HepG2 (cell line): Measurements from ENCODE around the gene MAN1C1. TPM values are rescaled to one million over a fixed set of nuclear protein-coding genes. Genes with fewer than 3 reads are reported as not detected.

Experiments used
- ATAC-seq: fragments of 200-7000 bp; cut with Tn5 transposase; 3 replicates; pipeline ENCODE4 v1.9.1; 2020; ENCODE audit warnings: mild to moderate bottlenecking, moderate library complexity
- BruUV-seq: library from RNA; stranded (reverse); fragments of 400-500 nt; replicated peaks from 2 replicates; lab custom pipeline; 2021; lab: Mats Ljungman, UMichigan
- CTCF ChIA-PET: fragments of 300-600 bp; formaldehyde crosslinking; extraction: SDS; loops from one replicate; lab custom pipeline; 2021; ENCODE audit warnings: low total read pairs, inconsistent platforms, low intra/inter-chr PET ratio; lab: Yijun Ruan, JAX
- POLR2A ChIA-PET: fragments of 350-600 bp; sonication (Branson Sonifier 250); formaldehyde crosslinking; loops from one replicate; lab custom pipeline; 2020; ENCODE audit warnings: antibody characterized with exemption, inconsistent platforms; lab: Yijun Ruan, JAX
- DNase-seq: peaks from one replicate; pipeline ENCODE4 v3.0.0-alpha.2; 2015; ENCODE audit warnings: low spot score
- FAIRE-seq: peaks from 3 replicates; lab custom pipeline; 2011; peaks lifted over from hg19 to GRCh38; lab: Jason Lieb, UNC
- H2AFZ ChIP-seq: one replicate; pipeline ENCODE4 v1.6.1; 2011; ENCODE audit warnings: low read length, inconsistent platforms
- H3K27ac ChIP-seq: fragments of 300-600 bp; 3 replicates; pipeline ENCODE4 v1.8.0; 2011; ENCODE audit warnings: mixed run types, mild to moderate bottlenecking, mixed read lengths, low read length, inconsistent platforms; ENCODE audit not compliant: insufficient read depth; ENCODE audit errors: extremely low read length
- H3K27me3 ChIP-seq, 2 experiments: fragments of 200-600 bp in 1 of 2; 2 replicates in 1 of 2; 3 replicates in 1 of 2; pipeline versions ENCODE4 v1.6.0 to v1.8.0; 2011; ENCODE audit warnings: low read length in 2 of 2, mild to moderate bottlenecking in 2 of 2, moderate library complexity in 2 of 2, inconsistent platforms in 1 of 2; ENCODE audit not compliant: insufficient read depth in 2 of 2, control insufficient read depth in 1 of 2
- H3K36me3 ChIP-seq, 2 experiments: fragments of 200-600 bp in 1 of 2; replicated peaks in 1 of 2; 2 replicates in 1 of 2; 3 replicates in 1 of 2; pipeline versions ENCODE4 v1.5.1 to v1.8.0; 2011; ENCODE audit warnings: low read length in 2 of 2, inconsistent platforms in 1 of 2; ENCODE audit not compliant: insufficient read depth in 2 of 2, control insufficient read depth in 1 of 2
- H3K4me1 ChIP-seq: 2 replicates; pipeline ENCODE4 v1.5.1; 2012; ENCODE audit warnings: low read length, inconsistent platforms; ENCODE audit not compliant: insufficient read depth
- H3K4me2 ChIP-seq: 2 replicates; pipeline ENCODE4 v1.6.0; 2011; ENCODE audit warnings: low read depth, low read length, inconsistent platforms
- H3K4me3 ChIP-seq, 3 experiments: fragments of 200-600 bp in 1 of 3; sonication (generic), shearing (Covaris generic) in 1 of 3; replicated peaks in 1 of 3; 2 replicates each; pipeline ENCODE4 v1.5.1; 2011 to 2016; ENCODE audit warnings: low read length in 3 of 3, inconsistent platforms in 2 of 3, low read depth in 2 of 3, mild to moderate bottlenecking in 2 of 3, control low read depth in 1 of 3, mixed read lengths in 1 of 3; ENCODE audit not compliant: insufficient read depth in 1 of 3
- H3K79me2 ChIP-seq: one replicate; pipeline ENCODE4 v1.6.1; 2011; ENCODE audit warnings: low read length, inconsistent platforms; ENCODE audit not compliant: insufficient read depth
- H3K9ac ChIP-seq: 2 replicates; pipeline ENCODE4 v1.6.0; 2011; ENCODE audit warnings: mild to moderate bottlenecking, low read depth, low read length, inconsistent platforms; ENCODE audit not compliant: insufficient read depth
- H3K9me3 ChIP-seq: 2 replicates; pipeline ENCODE4 v1.5.1; 2012; ENCODE audit warnings: mild to moderate bottlenecking, low read length
- H4K20me1 ChIP-seq: 2 replicates; pipeline ENCODE4 v1.6.0; 2011; ENCODE audit warnings: inconsistent platforms, mild to moderate bottlenecking, low read length, moderate library complexity; ENCODE audit not compliant: insufficient read depth
- ZNF234 ChIP-seq: sonication (generic); formaldehyde crosslinking; conservative IDR thresholded peaks from 2 replicates; pipeline ENCODE4 v1.5.1; 2020; ENCODE audit warnings: mild to moderate bottlenecking, missing genetic modification reagents
- ZNF616 ChIP-seq: sonication (generic); formaldehyde crosslinking; IDR thresholded peaks from 2 replicates; pipeline ENCODE4 v1.5.0; 2020; ENCODE audit warnings: low read depth, mild to moderate bottlenecking, missing genetic modification reagents
- WGBS: methylation state at CpG from one replicate; pipeline ENCODE4 v1.1.6; 2017; ENCODE audit warnings: low lambda C conversion rate; 5-methylcytosine and 5-hydroxymethylcytosine counted together
- in situ Hi-C: cut with HindIII; loops from 2 replicates; pipeline ENCODE4 v1.10.0; 2017; ENCODE audit warnings: low pct_unique_long_range_greater_than_20kb; ENCODE audit not compliant: extremely low pct_ligation_motif_present
- intact Hi-C: fragments of 100-400 bp; cut with micrococcal nuclease; formaldehyde crosslinking; loops from one replicate; pipeline ENCODE4 v1.10.0; 2022; ENCODE audit not compliant: unreplicated experiment
- polyA plus RNA-seq, 8 experiments: library from polyadenylated mRNA; depleted of rRNA in 3 of 8; stranded (reverse) in 7 of 8; unstranded in 1 of 8; fragments of >200 nt; fragmentation: Illumina TruSeq in 4 of 8; extraction: Trizol in 4 of 8; gene quantifications; 2 replicates each; pipeline versions ENCODE4 v1.2.1 to v1.2.3, GENCODE V29; 2011 to 2016; ENCODE audit warnings: low read depth in 4 of 8, missing spikeins in 1 of 8, mixed read lengths in 1 of 8; ENCODE audit not compliant: insufficient read depth in 1 of 8
- total RNA-seq, 5 experiments: library from RNA; depleted of rRNA; stranded (reverse); fragments of >200 nt; fragmentation: Illumina TruSeq; extraction: Trizol; gene quantifications; 2 replicates each; pipeline ENCODE4 v1.2.3, GENCODE V29; 2016; ENCODE audit warnings: low read depth in 1 of 5
- TF ChIP-seq, protein P1 (sequence below): sonication (generic); formaldehyde crosslinking; IDR thresholded peaks from 2 replicates; pipeline ENCODE4 v1.4.0; 2020; ENCODE audit warnings: missing genetic modification reagents
- TF ChIP-seq, protein P2 (sequence below): sonication (generic); formaldehyde crosslinking; IDR thresholded peaks from 2 replicates; pipeline ENCODE4 v1.8.1; 2023; ENCODE audit warnings: mild to moderate bottlenecking, inconsistent platforms, moderate library complexity, missing genetic modification reagents, borderline replicate concordance

MAN1C1 gene
- total and polyA plus RNA-seq, 2 of the 13 experiments (the other 11 are each of a cell fraction or from before 2014, with no cell fraction given) = 0.18 to 0.49 TPM

DNA sequence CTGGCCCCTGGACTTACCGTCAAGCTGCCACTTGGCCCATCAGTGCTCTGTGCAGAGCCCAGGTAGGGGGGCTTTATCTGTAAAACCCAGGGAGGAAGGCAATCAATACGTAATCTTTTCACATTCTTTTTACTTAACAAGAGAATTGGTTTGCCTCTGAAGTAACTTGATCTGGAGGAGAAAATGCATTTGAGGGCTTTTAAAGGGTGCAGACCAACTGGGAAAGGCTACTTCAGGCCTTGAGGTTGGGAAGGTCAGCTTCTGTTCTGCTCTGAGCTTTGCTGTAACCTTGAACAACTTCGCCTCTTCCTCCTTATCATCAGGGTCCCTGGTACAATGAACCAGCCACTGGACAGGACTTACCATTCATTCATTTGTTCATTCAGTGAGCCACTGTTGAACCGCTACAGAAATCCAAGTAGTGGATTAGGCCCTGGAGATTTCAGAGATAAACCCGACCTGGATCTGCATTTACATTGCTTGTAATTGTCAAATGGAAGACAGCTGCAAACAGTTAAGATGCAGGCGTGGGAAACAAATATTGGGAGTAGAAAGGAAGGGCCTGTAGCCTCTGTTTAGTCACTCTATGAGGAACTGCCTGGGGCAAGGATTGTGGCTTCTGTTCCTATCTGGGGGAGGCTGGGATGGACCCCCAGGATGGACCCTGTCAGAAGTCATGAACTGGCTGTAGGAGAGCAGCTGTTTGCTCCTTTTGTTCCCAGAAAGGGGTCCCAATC is 90.9 kb downstream of the MAN1C1 start:
- in situ Hi-C loops = no loop called here
- Histone ChIP-seq H2AFZ (no peak overlapping the region), H4K20me1 (no peaks in the 10 kb centered on the region), H3K27ac (no peak overlapping the region), H3K4me3 (no peak overlapping the region), H3K4me2 (no peak overlapping the region), H3K27me3 (peaks cover 0 to 26% of the 10 kb centered on the region in 2 experiments; a peak in 3 of 5 replicates), H3K9me3 (no peaks in the 10 kb centered on the region), H3K4me1 (peaks cover 15% of the 10 kb centered on the region)
- 47% methylated on average over 6 of the region's 6 CpGs for WGBS
- no peak for DNase-seq
- no peak for ATAC-seq
- ChIA-PET POLR2A (no interaction called here), CTCF (no interaction called here)
- intact Hi-C loops = no loop called here
- BruUV-seq = no TSS peak
- FAIRE-seq = no peak
- TF ChIP-seq, protein P1, sequence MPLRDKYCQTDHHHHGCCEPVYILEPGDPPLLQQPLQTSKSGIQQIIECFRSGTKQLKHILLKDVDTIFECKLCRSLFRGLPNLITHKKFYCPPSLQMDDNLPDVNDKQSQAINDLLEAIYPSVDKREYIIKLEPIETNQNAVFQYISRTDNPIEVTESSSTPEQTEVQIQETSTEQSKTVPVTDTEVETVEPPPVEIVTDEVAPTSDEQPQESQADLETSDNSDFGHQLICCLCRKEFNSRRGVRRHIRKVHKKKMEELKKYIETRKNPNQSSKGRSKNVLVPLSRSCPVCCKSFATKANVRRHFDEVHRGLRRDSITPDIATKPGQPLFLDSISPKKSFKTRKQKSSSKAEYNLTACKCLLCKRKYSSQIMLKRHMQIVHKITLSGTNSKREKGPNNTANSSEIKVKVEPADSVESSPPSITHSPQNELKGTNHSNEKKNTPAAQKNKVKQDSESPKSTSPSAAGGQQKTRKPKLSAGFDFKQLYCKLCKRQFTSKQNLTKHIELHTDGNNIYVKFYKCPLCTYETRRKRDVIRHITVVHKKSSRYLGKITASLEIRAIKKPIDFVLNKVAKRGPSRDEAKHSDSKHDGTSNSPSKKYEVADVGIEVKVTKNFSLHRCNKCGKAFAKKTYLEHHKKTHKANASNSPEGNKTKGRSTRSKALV (CRISPR knock-in tag) = no peak
- TF ChIP-seq ZNF616 (CRISPR knock-in tag) = no peak
- TF ChIP-seq ZNF234 = no peak
- TF ChIP-seq, protein P2, sequence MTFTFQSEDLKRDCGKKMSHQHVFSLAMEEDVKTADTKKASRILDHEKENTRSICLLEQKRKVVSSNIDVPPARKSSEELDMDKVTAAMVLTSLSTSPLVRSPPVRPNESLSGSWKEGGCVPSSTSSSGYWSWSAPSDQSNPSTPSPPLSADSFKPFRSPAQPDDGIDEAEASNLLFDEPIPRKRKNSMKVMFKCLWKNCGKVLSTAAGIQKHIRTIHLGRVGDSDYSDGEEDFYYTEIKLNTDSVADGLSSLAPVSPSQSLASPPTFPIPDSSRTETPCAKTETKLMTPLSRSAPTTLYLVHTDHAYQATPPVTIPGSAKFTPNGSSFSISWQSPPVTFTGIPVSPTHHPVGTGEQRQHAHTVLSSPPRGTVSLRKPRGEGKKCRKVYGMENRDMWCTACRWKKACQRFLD = no peak
- TF ChIP-seq, all 625 proteins: peak for 0
- Histone ChIP-seq H3K36me3 (no peaks in the 10 kb centered on the region), H3K9ac (no peak overlapping the region), H3K79me2 (no peaks in the 10 kb centered on the region)
